GM10847 (cell line): ENCODE results near the gene SARDH.

Source experiments
- POLR2A ChIP-seq: IDR thresholded peaks from 2 replicates; pipeline ENCODE4 v1.6.1; 2011; ENCODE audit not compliant: insufficient read length; ENCODE audit errors: extremely low read depth

The SARDH gene

GRCh38 chr9:133669182-133669801 is 68.9 kb downstream of the SARDH start:
- no peak for TF ChIP-seq POLR2A

DNA sequence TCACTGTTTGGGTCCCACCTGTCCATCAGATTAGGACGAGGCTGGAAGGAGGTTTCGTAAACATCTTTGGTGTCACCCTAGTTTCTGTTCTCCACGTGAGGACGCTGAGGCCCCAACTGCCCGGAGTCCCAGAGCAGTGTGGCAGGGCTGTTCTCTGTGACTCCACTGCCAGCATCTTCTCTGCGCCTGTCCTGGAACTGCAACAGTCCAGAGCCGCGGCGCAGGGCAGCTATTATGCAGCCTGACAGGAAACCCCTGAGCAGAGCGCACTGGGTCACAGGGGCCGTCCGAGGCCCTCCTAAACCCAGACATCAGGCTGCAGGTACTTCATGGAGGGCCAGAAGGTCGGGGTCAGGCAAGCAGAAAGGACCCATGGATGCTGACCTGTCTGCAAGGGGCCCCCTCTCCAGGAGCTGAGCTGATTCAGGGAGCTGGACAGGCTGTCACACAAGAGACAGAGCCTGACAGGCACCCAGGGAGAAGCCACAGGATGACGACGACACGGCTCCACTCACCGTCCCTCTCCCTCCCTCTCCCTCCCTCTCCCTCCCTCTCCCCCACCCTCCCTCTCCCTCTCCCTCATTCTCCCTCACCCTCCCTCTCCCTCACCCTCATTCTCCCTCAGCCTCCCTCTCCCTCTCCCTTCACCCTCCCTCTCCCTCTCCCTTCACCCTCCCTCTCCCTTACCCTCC is 70.2 kb downstream of the SARDH start:
- no peak for TF ChIP-seq POLR2A

DNA sequence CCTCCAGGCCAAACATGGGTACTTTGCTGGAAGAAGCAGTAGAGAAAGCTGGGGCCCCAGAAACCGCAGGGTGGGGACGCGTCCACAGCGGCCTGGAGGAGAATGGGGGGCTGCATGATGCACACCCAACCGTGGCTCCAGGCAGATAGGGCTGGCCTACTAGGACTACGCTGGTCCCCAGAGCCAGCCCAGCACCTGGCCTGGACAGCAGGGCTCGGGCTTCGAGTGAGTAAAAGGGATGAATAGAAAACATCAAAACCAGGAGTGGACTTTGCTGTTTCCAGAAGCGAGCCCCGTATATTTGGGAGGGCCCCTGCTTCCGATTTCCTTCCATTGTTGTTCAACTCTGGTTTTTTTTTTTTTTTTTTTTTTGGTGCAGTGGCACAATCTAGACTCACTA is 71.3 kb downstream of the SARDH start:
- no peak for TF ChIP-seq POLR2A

DNA sequence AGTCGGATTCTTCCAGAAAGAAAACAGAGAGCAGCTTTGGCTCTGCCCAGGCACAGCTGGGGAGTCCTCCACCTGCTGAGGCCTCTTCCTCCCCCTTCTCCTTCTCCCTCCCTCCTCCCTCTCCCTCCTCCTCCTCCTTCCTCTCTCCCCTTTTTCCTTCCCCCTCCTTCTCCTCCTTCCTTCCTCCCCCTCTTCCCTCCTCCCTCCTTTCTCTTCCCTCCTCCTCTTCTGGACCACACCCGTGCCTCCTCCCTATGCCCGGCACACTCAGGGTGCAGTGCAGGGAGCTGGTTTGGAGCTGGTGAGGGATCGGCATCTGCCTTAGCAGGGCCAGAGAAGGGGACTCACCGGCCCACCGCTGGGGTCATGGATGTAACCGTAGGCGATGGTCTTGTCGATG is 71.8 kb downstream of the SARDH start:
- TF ChIP-seq POLR2A = no peak

DNA sequence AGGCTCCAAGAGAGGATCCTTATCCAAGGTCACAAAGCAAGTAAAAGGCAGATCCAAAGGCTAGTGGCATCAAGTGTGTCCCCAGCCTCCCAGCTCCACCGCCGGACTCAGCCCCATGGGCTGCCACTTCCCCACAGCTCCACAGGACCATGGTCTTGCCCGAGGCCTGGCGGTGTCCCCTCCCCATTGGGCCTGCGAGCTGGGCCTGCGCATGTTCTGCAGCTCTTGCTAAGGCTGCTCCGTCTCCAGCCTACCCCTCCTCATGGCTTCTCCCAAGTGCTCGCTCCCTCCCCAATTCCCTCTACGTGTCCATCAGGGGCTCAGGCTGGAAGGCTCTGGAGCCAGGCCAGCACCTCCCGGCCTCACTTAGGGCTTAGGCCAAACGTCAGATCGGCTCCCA is 72.6 kb downstream of the SARDH start:
- no peak for TF ChIP-seq POLR2A

- no peak for TF ChIP-seq POLR2A
Observed at GRCh38 chr9:133665096-133665495, 73.1 kb downstream of the SARDH start.

- TF ChIP-seq POLR2A = no peak
Observed at GRCh38 chr9:133664173-133665050, 73.7 kb downstream of the SARDH start.

GRCh38 chr9:133661846-133662540 is 76.2 kb downstream of the SARDH start:
- TF ChIP-seq POLR2A = no peak

GRCh38 chr9:133659516-133659915 is 78.6 kb downstream of the SARDH start:
- no peak for TF ChIP-seq POLR2A

- no peak for TF ChIP-seq POLR2A
Observed at GRCh38 chr9:133658442-133659431, 79.4 kb downstream of the SARDH start.

- no peak for TF ChIP-seq POLR2A
Observed at GRCh38 chr9:133657120-133657661, 81.0 kb downstream of the SARDH start.

DNA sequence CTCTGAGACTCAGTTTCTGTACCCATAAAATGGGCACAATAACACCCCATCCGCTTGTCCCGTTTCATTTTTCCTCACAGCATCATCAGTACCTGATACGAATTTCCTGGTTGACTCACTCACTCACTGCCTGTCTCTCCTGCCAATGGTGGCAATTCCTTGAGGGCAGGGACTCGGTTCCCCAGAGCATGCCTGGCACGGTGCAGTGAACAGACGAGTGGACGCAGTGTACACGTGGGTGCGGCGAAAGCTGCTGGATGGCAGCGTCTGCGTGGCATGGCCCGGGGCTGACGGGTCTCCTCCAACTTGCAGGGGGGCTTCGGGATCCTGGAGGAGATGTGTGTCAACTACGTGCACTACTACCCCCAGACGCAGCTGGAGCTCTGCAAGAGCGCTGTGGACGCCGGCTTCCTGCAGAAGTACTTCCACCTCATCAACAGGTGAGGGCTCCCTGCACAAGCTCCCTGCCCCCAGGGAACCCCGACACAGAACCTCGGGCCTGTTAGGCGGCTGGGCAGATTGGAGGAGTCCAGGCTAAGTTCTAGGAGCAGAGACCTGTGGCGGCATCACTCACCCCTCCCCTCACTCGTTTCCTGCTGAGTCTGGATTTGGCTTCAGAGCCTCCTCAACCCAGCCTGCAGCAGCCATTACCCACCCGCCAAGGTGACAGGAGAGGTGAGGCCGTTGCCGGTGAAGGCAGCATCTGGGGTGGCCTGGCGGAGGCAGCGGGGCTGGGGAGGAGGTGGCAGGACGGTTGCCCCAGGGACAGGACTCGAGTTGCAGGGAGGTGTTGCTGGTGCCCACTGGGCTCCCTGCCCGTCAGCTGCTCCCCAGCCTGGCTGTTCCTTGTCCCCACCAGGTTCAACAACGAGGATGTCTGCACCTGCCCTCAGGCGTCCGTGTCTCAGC is 81.7 kb downstream of the SARDH start:
- no peak for TF ChIP-seq POLR2A

- no peak for TF ChIP-seq POLR2A
Observed at GRCh38 chr9:133655701-133656100, 82.5 kb downstream of the SARDH start.
